ENCODE results near the gene CASP14.

GRCh38 chr19:15021286-15022007 is 27.8 kb upstream of the CASP14 start:
- no peak for TF ChIP-seq CTCF (IDR thresholded peaks at IDR 0.05)
- no peak for TF ChIP-seq POLR2A (IDR thresholded peaks at IDR 0.05)
- TF ChIP-seq EP300 (IDR thresholded peaks at IDR 0.05), result no peak
